HG02943 (cell line): ENCODE measurements around the gene SMCHD1.
"Not testable (repeated sequence)": the region's sequence is repeated elsewhere in the genome, so short reads cannot be mapped to it uniquely, and the experiment has no call there.

Experiments used
- ATAC-seq: cut with Tn5 transposase; IDR thresholded peaks from one replicate; pipeline ENCODE4 v1.9.1; 2021; ENCODE audit warnings: mild to moderate bottlenecking, low read depth, moderate library complexity; ENCODE audit not compliant: unreplicated experiment

The SMCHD1 gene

DNA sequence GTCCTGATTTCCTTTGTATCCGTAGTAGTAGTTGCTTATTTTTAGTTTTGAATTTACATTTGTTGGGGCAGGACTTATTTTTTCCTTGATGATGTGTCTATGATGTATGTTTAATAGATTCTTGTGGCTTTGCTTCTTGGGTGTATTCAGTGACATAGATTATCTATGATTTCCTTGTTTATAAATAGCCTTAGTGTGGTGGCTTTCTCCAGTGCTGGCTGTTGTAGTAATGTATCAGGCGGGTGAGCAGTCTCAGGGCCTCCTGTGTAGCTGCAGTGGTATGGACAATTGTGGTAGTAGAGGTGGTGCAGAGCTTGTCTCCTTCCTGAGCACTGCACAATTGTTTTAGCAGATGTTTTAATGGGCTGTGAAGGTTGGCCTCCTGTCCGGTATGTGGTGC, 60.5 kb downstream of the SMCHD1 start:
- ATAC-seq = no peak

DNA sequence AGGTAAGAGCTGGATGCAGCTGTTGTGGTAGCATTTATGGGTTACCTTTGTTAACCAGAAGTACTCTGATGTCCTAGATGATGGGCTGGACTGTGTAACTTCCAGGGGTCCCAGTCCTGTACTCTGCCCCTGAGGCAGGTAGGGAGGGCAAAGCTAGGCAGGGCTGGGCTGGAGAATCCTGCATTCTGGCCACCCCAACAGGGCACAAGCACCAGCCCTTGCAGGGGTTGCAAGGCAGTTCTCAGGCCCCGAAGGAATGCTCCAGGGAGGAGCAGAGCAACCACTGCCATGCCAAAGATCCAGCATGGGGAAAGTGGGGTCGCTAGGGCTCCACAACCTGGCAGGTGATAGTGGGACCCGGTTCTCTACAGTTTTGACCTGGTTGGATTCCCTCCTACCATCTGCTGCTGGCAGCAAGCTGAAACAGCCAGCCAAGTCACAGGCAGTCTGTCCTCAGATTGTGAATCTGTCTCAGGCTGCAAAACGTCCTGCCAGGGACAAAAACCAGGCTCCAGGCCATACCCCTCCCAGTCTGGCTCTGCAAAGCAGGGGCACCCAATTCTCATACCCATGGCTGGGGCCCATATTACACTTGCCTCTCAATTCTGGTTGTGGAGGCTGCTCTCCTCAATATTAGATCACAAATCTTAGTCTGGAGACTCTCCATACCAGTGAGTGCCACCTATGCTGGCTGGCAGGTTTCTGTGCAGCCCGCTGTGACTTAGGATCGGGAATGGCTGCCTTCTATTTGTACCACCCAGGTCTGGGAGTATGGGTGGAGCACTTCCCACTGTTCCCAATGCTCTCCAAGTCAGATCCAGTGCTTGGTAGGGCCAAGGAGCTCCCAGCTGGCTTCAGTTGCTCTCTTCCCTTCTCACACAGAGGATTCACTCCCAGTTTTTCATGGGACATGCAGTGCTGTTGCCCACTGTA, 61.1 kb downstream of the SMCHD1 start:
- ATAC-seq = no peak

DNA sequence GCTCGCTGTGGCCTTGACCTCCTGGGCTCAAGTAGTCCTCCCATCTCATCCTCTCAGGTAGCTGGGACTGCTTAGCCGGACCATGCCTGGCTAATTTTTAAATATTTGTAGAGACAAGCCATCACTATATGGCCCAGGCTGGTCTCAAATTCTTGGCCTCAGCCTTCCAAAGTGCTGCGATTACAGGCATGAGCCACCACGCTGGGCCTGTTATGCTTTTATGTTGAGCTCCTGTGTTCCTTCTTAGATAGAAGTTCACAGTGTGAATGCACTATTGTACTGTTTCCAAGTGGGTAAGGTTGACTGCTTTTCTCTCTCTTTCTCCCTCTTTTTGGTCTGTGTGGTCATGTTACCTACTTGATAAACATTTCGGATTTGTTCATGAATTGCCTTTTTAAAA, 61.9 kb downstream of the SMCHD1 start:
- ATAC-seq = no peak

DNA sequence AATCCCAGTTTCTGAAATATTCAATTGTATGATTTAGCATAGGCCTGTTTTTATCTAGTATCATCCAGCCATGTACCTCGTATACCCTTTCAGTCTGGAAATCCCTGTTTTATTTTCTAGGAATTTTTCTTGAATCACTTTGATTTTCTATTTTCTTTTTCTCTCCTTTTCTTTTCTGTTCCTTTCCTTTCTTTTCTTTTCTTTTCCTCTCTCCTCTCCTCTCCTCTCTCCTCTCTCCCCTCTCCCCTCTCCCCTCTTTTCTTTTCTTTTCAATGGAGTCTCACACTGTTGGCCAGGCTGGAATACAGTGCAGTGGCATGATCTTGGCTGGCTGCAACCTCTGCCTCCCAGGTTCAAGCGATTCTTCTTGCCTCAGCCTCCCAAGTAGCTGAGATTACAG, 63.5 kb downstream of the SMCHD1 start:
- ATAC-seq = no peak

DNA sequence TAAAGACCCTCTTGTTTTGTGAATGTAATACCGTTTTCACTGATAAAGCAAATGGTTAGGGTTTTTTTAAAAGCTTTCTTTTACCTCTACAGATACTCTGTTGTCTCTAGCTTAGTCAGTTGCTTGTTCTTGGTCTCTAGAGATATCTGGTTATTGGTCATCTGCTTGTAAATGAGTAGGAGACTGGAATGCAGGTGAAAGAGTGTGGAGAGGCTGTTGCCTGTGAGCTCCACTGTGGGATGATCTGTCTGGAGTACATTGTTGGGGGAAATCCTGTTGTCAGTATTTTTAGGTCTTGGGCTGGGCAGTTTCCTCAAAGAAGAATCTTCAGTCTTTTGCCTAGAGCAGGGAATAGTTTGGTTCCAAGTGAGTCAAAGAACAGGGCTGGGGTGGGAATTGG, 67.7 kb downstream of the SMCHD1 start:
- no peak for ATAC-seq

DNA sequence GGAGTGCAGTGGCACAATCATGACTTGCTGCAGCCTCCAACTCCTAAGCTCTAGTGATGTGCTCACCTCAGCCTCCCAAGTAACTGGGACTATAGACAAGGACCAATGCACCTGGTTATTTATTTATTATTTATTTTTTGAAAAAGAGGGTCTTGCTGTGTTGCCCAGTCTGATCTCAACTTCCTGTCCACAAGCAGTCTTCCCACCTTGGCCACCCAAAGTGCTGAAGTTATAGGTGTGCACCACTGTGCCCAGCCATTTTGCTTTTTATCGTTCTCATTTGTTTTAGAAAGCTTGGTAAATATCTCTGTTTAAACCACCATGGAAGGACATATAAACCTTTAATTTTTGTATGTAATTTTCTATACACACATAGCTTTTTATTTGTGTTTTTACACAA, 74.2 kb downstream of the SMCHD1 start:
- ATAC-seq = no peak

DNA sequence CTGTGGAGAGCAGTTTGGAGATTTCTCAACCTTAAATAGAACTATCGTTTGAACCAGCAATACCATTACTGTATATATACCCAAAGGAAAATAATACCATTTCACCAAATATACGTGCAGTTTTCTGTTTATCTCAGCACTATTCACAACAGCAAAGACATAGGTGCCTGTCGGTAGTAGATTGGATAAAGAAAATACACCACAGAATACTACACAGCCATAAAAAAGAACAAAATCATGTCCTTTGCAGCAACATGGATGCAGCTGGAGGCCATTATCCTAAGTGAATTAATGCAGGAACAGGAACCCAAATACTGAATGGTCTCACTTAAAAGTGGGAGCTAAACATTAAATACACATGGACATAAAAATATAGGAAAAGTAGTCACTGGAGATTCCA, 81.3 kb downstream of the SMCHD1 start:
- no peak for ATAC-seq

DNA sequence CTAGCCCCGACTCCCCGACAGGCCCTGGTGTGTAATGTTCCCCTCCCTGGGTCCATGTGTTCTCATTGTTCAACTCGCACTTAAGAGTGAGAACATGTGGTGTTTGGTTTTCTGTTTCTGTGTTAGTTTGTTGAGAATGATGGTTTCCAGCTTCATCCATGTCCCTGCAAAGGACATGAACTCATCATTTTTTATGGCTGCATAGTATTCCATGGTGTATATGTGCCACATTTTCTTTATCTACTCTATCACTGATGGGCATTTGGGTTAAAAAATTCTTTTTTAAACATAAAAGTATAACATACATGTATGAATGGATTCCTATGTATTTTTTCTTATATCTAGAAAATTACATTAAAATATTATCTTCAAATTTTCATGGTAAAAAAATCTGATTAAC, 84.6 kb downstream of the SMCHD1 start:
- not testable (repeated sequence) for ATAC-seq

DNA sequence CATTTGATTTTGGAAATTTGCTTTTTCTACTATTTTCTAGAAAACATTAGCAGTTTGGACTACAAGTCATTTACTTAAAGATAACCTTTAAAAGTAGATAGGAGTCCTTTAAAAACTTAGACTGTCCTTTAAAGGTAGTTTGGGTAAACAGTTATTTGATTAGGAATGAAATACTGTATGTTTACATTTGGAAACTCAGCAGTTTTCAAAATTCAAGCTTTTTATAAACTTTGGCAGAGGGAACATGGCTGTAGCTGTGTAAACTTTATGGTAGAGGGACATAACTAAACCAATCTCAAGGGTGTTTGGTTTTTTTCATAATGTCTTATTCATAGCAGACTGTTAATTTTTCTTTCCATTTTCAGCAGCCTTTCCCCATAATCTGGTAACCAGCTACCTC, 90.7 kb downstream of the SMCHD1 start:
- no peak for ATAC-seq

DNA sequence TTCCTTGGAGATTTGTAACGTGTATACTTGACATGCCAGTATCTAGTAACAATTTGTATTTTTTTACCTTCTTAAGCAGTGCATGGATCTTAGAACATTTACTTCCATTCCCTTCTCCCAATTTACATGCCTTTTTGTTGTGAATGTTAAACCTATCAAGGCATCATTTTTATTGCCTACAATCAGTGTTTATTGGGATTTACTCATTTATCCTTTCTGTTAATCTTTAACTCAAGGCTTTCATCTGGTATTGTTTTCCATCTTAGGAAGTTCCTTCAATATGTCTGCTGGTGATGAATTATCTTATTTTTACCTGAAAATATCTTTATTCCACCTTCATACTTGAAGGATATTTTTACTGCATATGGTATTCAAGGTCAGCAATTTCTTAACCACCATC, 102.8 kb downstream of the SMCHD1 start:
- no peak for ATAC-seq

DNA sequence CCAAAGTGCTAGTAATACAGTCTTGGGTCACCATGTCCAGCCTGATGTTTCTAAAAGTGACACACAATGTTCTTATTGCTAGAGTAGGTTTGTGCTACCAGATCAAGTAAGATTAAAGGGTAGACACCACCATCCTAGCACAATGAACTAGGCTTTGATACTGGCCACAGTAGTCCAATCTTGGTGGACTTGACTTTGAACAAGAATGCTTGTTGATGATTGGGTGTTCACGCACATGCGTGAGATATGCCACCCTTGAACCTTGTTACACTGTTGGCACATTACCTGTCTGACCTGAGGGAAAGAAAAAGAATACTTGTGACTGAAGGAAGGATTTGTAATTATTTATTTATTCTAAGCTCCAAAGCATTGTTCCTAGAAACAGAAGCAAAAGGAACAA, 119.1 kb downstream of the SMCHD1 start:
- ATAC-seq = no peak

DNA sequence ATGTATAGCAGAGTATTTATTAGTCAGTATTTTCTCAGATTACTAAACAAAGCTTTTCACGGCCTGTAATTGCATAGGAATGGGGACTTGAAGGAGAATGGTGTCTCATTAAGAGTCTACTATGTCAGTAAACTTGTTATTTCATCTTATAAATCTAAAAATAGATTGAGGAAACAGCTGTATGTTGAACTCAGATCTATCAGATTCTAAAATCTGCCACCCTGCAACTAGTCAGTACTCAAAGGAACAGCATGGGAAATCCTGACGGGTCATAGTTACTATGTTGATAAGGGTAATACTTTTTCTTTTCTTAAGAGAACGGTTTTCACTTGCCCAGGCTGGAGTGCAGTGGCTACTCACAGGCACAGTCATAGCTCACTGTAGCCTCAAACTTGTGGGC, 121.1 kb downstream of the SMCHD1 start:
- no peak for ATAC-seq

DNA sequence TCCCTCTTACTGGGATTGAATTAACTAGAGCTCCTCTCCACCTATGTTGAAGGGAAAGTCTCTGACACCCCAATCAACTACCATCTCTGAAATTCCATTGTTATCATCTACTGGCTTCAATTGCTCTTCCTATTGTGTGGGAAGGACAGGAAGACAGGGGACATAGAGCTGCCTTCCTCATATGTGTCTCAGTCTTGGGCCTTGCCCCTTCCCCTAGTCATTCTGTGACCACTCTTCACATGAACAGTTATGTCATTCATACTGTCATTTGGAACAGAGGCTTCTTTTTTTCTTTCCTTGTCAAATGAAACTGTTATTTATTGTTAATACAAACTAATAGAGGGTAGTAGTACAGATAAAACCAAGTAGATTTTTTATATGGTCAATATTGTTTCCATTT, 121.7 kb downstream of the SMCHD1 start:
- no peak for ATAC-seq

DNA sequence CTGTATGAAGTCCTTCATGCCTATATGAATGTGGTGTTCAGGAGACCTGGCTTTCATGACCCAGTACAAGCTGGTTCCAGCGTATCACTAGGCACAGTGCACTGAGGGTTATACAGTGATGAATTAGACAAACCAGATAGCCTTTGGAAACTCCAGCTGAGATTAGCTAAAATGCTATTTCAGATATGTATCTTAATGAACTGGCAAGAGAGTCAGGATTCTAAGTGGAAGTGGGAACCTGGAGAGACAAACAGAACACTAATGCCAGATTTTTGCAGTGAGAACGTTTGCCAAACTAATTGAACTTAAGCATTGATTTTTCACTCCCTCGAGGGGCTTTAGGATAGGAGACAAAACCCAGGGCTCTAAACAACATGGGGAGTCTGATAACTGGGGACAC, 125.2 kb downstream of the SMCHD1 start:
- ATAC-seq = no peak

DNA sequence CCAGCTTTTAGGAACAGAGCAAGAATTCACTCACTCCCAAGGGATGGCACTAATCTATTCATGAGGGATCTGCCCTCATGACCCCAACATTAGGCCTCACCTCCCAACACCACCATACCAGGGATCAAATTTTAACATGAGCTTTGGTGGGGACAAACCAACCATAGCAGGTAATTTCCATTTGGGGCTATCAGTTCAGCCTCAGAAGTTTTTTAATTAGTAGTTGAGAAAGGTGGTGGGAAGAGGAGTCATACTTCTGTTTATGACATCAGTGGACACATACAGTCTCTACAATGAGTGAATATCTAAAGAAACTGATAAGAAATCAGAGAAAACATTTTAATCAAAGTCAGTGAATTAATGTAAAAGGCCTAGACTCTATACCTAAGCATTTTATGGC, 131.7 kb downstream of the SMCHD1 start:
- ATAC-seq = no peak

DNA sequence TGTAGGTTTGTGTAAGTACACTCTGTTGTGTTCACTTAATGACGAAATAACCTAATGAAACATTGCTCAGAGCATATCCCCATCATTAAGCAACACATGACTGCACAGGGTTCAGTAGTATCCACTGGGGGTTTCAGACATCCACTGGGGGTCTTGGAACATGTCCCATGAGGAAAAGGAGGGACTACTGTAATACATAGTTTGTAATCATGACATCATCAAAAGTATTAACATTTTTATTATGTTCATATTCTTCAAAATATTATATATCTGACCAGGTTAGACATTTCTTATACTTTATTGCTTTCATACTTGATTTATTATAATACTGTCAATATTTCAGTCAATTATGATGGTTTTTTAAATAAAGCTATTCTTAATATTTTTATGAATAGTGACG, 136.9 kb downstream of the SMCHD1 start:
- ATAC-seq = no peak

DNA sequence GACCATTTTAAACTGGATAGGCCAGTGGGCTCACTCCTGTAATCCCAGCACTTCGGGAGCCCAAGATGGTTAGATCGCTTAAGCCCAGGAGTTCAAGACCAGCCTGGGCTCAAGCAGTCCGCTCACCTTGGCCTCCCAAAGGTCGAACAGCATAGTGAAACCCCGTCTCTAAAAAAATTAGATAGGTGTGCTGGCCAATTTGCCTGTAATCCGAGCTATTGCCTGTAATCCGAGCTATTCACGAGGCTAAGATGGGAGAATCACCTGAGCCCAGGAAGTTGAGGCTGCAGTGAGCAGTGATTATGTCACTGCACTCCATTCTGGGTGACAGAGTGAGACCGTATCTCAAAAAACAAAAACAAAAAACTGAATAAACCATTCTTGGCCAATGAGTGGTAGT, 138.6 kb downstream of the SMCHD1 start:
- ATAC-seq = no peak

DNA sequence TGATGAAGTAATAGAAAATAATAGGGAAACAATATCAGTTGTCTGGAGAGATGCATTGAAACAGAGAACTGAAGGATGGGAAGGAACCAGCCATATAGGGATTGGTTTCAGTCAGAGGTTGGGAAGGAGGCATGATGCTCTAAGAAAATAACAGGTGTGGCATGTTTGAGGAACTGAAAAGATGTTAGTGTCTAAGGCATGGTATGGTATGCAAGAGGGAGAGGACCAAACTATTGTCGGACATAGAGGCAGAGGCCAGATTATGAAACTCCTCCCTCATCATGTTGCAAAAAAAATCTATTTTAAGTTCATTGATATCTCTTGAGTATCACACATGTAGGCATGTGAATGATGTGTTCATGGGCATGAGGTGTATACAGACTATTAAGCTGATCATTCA, 142.4 kb downstream of the SMCHD1 start:
- no peak for ATAC-seq

DNA sequence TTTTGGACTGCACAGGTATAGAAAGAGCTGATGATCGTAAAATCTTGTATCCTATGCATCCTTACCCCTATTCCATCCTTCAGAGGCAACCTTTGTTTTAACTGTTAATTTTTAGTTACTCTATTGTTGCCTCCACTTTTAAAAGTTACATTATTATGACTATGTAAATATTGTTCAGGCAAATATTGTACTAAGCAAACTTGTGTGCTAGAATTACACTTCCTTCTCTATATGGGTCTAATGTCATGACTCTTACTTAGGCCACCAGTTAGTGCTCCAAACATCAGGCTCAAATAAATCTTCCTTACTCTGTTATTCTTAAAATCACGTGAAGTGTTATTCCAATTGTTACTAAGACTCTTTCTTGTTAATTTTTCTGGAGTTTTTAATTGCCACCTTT, 143.8 kb downstream of the SMCHD1 start:
- no peak for ATAC-seq

DNA sequence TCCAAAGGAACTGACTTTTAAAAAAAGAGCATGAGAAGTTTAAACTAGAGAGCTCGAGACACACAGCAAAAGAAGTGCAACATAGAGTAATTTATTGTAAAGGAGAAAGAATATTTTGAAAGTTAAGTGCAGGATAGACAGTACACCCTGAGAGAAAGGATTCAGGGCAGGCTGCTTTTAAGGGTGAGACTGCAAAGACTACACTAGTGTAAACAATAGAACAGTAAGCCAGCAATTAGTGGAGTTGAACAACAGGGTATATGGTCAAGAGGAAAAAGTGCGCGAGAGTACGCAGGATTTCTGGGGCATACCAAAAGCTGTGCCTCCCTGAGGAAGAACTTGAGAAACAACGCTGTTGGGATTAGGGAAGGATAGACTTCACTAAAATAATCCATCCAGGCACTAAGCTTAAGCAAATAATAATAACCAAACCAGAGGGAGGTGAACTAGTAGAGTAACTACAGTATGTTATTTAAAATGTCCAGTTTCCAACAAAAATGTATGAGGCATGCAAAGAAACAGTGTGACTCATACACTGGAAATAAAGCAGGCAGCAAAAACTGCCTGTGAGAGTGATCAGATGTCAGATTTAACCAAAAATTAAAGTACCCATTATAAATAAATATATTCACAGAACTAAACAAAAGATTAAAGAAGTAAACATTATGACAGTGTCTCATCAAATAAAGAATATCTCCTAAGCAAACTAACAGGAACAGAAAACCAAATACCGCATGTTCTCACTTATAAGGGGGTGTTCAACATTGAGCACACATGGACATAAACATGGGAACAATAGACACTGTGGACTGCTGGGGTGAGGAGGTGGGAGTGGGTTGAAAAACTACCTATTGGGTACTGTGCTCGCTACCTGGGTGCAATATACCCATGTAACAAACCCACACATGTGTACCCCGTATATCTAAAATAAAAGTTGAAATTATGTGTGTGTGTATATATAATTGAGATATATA, 150.7 kb downstream of the SMCHD1 start:
- no peak for ATAC-seq

DNA sequence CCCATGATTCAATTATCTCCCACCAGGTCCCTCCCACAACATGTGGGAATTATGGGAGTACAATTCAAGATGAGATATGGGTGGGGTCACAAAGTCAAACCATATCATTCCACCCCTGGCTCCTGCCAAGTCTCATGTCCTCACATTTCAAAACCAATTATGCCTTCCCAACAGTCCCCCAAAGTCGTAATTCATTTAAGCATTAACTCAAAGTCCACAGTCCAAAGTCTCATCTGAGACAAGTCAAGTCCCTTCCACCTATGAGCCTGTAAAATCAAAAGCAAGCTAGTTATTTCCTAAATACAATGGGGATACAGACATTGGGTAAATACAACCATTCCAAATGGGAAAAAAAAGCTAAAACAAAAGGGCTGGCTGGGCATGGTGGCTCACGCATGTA, 153.1 kb downstream of the SMCHD1 start:
- not testable (repeated sequence) for ATAC-seq
